Type B pancreatic cell (in vitro differentiated cells): Measurements from ENCODE around the gene MAF. TPM values are rescaled to one million over a fixed set of nuclear protein-coding genes. Genes with fewer than 3 reads are reported as not detected.

ENCODE experiments used
- DNase-seq: peaks from one replicate; pipeline ENCODE4 v3.0.0; 2021; ENCODE audit warnings: mixed read lengths; ENCODE audit not compliant: unreplicated experiment; ENCODE audit errors: extremely low spot score
- H3K27ac Mint-ChIP-seq: 2 replicates; pipeline ENCODE4 v1.8.0; 2021; ENCODE audit warnings: mild to moderate bottlenecking, mixed read lengths
- H3K27me3 Mint-ChIP-seq: 2 replicates; pipeline ENCODE4 v1.8.0; 2021; ENCODE audit warnings: mixed read lengths
- H3K36me3 Mint-ChIP-seq: 2 replicates; pipeline ENCODE4 v1.8.0; 2021; ENCODE audit warnings: mixed read lengths
- H3K4me1 Mint-ChIP-seq: one replicate; pipeline ENCODE4 v1.8.0; 2021; ENCODE audit warnings: mixed read lengths; ENCODE audit not compliant: unreplicated experiment
- H3K4me3 Mint-ChIP-seq: 2 replicates; pipeline ENCODE4 v1.8.0; 2021; ENCODE audit warnings: mild to moderate bottlenecking, mixed read lengths
- H3K9me3 Mint-ChIP-seq: 2 replicates; pipeline ENCODE4 v1.8.0; 2021; ENCODE audit warnings: mixed read lengths
- CTCF ChIP-seq: fragments of 200-600 bp; sonication (generic); conservative IDR thresholded peaks from 2 replicates; pipeline ENCODE4 v1.5.0; 2021; ENCODE audit warnings: antibody characterized with exemption, mild to moderate bottlenecking
- total RNA-seq: library from RNA; stranded (reverse); gene quantifications from 2 replicates; pipeline ENCODE4 v1.2.1, GENCODE V29; 2021; ENCODE audit warnings: low replicate concordance

MAF gene
- total RNA-seq, 1 donor from 2014 or later, result 33.0 TPM

GRCh38 chr16:79557421-79557820, 43.1 kb downstream of the MAF start:
- H3K27me3 Mint-ChIP-seq, result peaks cover 20% of the 10 kb centered on the region
- no peak overlapping the region for H3K27ac Mint-ChIP-seq

GRCh38 chr16:79554912-79555311, 45.6 kb downstream of the MAF start:
- no peaks in the 10 kb centered on the region for H3K4me1 Mint-ChIP-seq
- peaks cover 25% of the 10 kb centered on the region for H3K27me3 Mint-ChIP-seq
- H3K4me3 Mint-ChIP-seq, result no peak overlapping the region
- TF ChIP-seq CTCF, result no peak
- no peak for DNase-seq
- H3K27ac Mint-ChIP-seq, result no peak overlapping the region
- no peaks in the 10 kb centered on the region for H3K36me3 Mint-ChIP-seq
- H3K9me3 Mint-ChIP-seq, result peaks cover 15% of the 10 kb centered on the region

More at GRCh38 chr16:79557421-79557820, 43.1 kb downstream of the MAF start:
- Mint-ChIP-seq H3K9me3 (peaks cover 15% of the 10 kb centered on the region), H3K4me1 (no peaks in the 10 kb centered on the region), H3K36me3 (no peaks in the 10 kb centered on the region), H3K4me3 (no peak overlapping the region)
- no peak for TF ChIP-seq CTCF
- no peak for DNase-seq

- no peak for TF ChIP-seq CTCF
- Mint-ChIP-seq H3K27me3 (peaks cover 30% of the 10 kb centered on the region), H3K4me3 (no peak overlapping the region), H3K27ac (no peak overlapping the region), H3K36me3 (no peaks in the 10 kb centered on the region), H3K9me3 (no peaks in the 10 kb centered on the region), H3K4me1 (no peaks in the 10 kb centered on the region)
- no peak for DNase-seq
Measured at GRCh38 chr16:79550373-79550772, 50.2 kb downstream of the MAF start.

- Mint-ChIP-seq H3K9me3 (no peaks in the 10 kb centered on the region), H3K4me3 (no peak overlapping the region), H3K27me3 (peaks cover 22% of the 10 kb centered on the region), H3K4me1 (no peaks in the 10 kb centered on the region), H3K27ac (no peak overlapping the region), H3K36me3 (no peaks in the 10 kb centered on the region)
- no peak for TF ChIP-seq CTCF
- no peak for DNase-seq
Measured at GRCh38 chr16:79547085-79547484, 53.5 kb downstream of the MAF start.
